Hepatocyte (in vitro differentiated cells): ENCODE results near the gene DZIP1L.

Experiments used
- EZH2 ChIP-seq: fragments of 200-600 bp; sonication (generic); IDR thresholded peaks from 2 replicates; pipeline ENCODE4 v1.6.1; 2016; ENCODE audit warnings: antibody characterized with exemption, mild to moderate bottlenecking, borderline replicate concordance
- EZH2phosphoT487 ChIP-seq: fragments of 200-600 bp; sonication (generic); IDR thresholded peaks from one replicate; pipeline ENCODE4 v1.6.1; 2018; ENCODE audit warnings: antibody characterized with exemption, mild to moderate bottlenecking, low read depth, moderate library complexity; ENCODE audit not compliant: unreplicated experiment, severe bottlenecking
- TF ChIP-seq, protein P1 (sequence below): fragments of 200-600 bp; sonication (generic); IDR thresholded peaks from 2 replicates; pipeline ENCODE4 v1.5.1; 2016; ENCODE audit warnings: antibody characterized with exemption, mild to moderate bottlenecking; ENCODE audit not compliant: poor library complexity

- TF ChIP-seq EZH2 (no peak), EZH2phosphoT487 (no peak)
- TF ChIP-seq, protein P1, sequence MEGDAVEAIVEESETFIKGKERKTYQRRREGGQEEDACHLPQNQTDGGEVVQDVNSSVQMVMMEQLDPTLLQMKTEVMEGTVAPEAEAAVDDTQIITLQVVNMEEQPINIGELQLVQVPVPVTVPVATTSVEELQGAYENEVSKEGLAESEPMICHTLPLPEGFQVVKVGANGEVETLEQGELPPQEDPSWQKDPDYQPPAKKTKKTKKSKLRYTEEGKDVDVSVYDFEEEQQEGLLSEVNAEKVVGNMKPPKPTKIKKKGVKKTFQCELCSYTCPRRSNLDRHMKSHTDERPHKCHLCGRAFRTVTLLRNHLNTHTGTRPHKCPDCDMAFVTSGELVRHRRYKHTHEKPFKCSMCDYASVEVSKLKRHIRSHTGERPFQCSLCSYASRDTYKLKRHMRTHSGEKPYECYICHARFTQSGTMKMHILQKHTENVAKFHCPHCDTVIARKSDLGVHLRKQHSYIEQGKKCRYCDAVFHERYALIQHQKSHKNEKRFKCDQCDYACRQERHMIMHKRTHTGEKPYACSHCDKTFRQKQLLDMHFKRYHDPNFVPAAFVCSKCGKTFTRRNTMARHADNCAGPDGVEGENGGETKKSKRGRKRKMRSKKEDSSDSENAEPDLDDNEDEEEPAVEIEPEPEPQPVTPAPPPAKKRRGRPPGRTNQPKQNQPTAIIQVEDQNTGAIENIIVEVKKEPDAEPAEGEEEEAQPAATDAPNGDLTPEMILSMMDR: no peak
These were observed 2.1 kb downstream of the DZIP1L start for GRCh38 chr3:138113326-138113725.
